GM20000 (cell line): ENCODE results near the gene TRAPPC1.

Source experiments
- DNase-seq: peaks from one replicate; pipeline ENCODE4 v3.0.0; 2012; ENCODE audit warnings: low spot score
- CTCF ChIP-seq: IDR thresholded peaks from 2 replicates; pipeline ENCODE4 v1.5.1; 2012; ENCODE audit warnings: mild to moderate bottlenecking, control low read depth; ENCODE audit errors: extremely low read depth, missing control alignments

The TRAPPC1 gene

GRCh38 chr17:7922845-7923628 lies 8.7 kb downstream of the TRAPPC1 start:
- DNase-seq = peak; percentile 82
- TF ChIP-seq CTCF = no peak

- TF ChIP-seq CTCF = no peak
Measured at GRCh38 chr17:7922269-7922844, 9.4 kb downstream of the TRAPPC1 start.

GRCh38 chr17:7916808-7917207 lies 14.9 kb downstream of the TRAPPC1 start:
- DNase-seq = no peak
- TF ChIP-seq CTCF = no peak

More at GRCh38 chr17:7922269-7922844, 9.4 kb downstream of the TRAPPC1 start:
- DNase-seq = no peak

- no peak for TF ChIP-seq CTCF
- DNase-seq = no peak
Measured at GRCh38 chr17:7916385-7916682, 15.4 kb downstream of the TRAPPC1 start.

- no peak for TF ChIP-seq CTCF
- DNase-seq = peak; percentile 92
Measured at GRCh38 chr17:7915611-7916384, 15.9 kb downstream of the TRAPPC1 start, which contains the start of gene RNF227. Gene RNF227, minus strand, starts transcription at chr17:7916289. Its CDS starts 94 bp downstream, at chr17:7916195.

- TF ChIP-seq CTCF = no peak
- DNase-seq = peak; percentile 58
Measured at GRCh38 chr17:7915179-7915610, 16.6 kb downstream of the TRAPPC1 start.
